ENCODE measurements around the gene ADAM23. TPM values are rescaled to one million over a fixed set of nuclear protein-coding genes. Genes with fewer than 3 reads are reported as not detected.
A peak's percentile ranks its signal among the peaks of the same experiment; 100 is the strongest.

Gene ADAM23
- total RNA-seq, 1 experiment from 2014 or later = 6.1 TPM

- no TSS peak for BruUV-seq (replicated peaks)
- H3K4me3 Mint-ChIP-seq (ENCODE audit: low read depth, unreplicated experiment) = no peak overlapping the region
- intact Hi-C loops (cut with micrococcal nuclease; ENCODE audit: unreplicated experiment) = no loop called here
- H3K9me3 Mint-ChIP-seq (ENCODE audit: low read depth, unreplicated experiment) = no peaks in the 10 kb centered on the region
- DNase-seq = peak; percentile 41
- CTCF ChIA-PET = interaction anchor here (1.1 kb wide), 1 partner anchor 98 kb away, joined by 3 read pairs; no protein-coding TSS in a partner anchor
- no peak overlapping the region for H3K27ac Mint-ChIP-seq (ENCODE audit: unreplicated experiment)
- no peaks in the 10 kb centered on the region for H3K36me3 Mint-ChIP-seq (ENCODE audit: insufficient read depth, unreplicated experiment)
- H3K27me3 Mint-ChIP-seq (ENCODE audit: unreplicated experiment) = no peaks in the 10 kb centered on the region
- no peak for TF ChIP-seq CTCF (IDR thresholded peaks at IDR 0.05; ENCODE audit: unreplicated experiment)
- H3K4me1 Mint-ChIP-seq (ENCODE audit: low read depth, unreplicated experiment) = peaks cover 20% of the 10 kb centered on the region
These were observed 171.5 kb downstream of the ADAM23 start for GRCh38 chr2:206614811-206615210.

- Mint-ChIP-seq H3K36me3 (ENCODE audit: insufficient read depth, unreplicated experiment) (no peaks in the 10 kb centered on the region), H3K27me3 (ENCODE audit: unreplicated experiment) (no peaks in the 10 kb centered on the region), H3K4me1 (ENCODE audit: low read depth, unreplicated experiment) (peaks cover 20% of the 10 kb centered on the region), H3K9me3 (ENCODE audit: low read depth, unreplicated experiment) (no peaks in the 10 kb centered on the region), H3K4me3 (ENCODE audit: low read depth, unreplicated experiment) (no peak overlapping the region), H3K27ac (ENCODE audit: unreplicated experiment) (no peak overlapping the region)
- no peak for DNase-seq
- BruUV-seq (replicated peaks) = no TSS peak
- CTCF ChIA-PET = interaction anchor here (1.1 kb wide), 1 partner anchor 98 kb away, joined by 3 read pairs; no protein-coding TSS in a partner anchor
- intact Hi-C loops (cut with micrococcal nuclease; ENCODE audit: unreplicated experiment) = no loop called here
- TF ChIP-seq CTCF (IDR thresholded peaks at IDR 0.05; ENCODE audit: unreplicated experiment) = no peak
These were observed 172.2 kb downstream of the ADAM23 start for GRCh38 chr2:206615417-206616089.

- intact Hi-C loops (cut with micrococcal nuclease; ENCODE audit: unreplicated experiment) = no loop called here
- CTCF ChIA-PET = no interaction called here
- Mint-ChIP-seq H3K27ac (ENCODE audit: unreplicated experiment) (no peak overlapping the region), H3K4me1 (ENCODE audit: low read depth, unreplicated experiment) (peaks cover 20% of the 10 kb centered on the region), H3K9me3 (ENCODE audit: low read depth, unreplicated experiment) (no peaks in the 10 kb centered on the region), H3K27me3 (ENCODE audit: unreplicated experiment) (no peaks in the 10 kb centered on the region), H3K4me3 (ENCODE audit: low read depth, unreplicated experiment) (no peak overlapping the region), H3K36me3 (ENCODE audit: insufficient read depth, unreplicated experiment) (no peaks in the 10 kb centered on the region)
- DNase-seq = peak; percentile 2
- no peak for TF ChIP-seq CTCF (IDR thresholded peaks at IDR 0.05; ENCODE audit: unreplicated experiment)
- BruUV-seq (replicated peaks) = no TSS peak
These were observed 172.8 kb downstream of the ADAM23 start for GRCh38 chr2:206616151-206616550.

GRCh38 chr2:206619011-206619410 lies 175.7 kb downstream of the ADAM23 start:
- Mint-ChIP-seq H3K4me3 (ENCODE audit: low read depth, unreplicated experiment) (no peak overlapping the region), H3K9me3 (ENCODE audit: low read depth, unreplicated experiment) (no peaks in the 10 kb centered on the region), H3K4me1 (ENCODE audit: low read depth, unreplicated experiment) (peaks cover 20% of the 10 kb centered on the region), H3K27ac (ENCODE audit: unreplicated experiment) (no peak overlapping the region), H3K27me3 (ENCODE audit: unreplicated experiment) (no peaks in the 10 kb centered on the region), H3K36me3 (ENCODE audit: insufficient read depth, unreplicated experiment) (no peaks in the 10 kb centered on the region)
- no TSS peak for BruUV-seq (replicated peaks)
- TF ChIP-seq CTCF (IDR thresholded peaks at IDR 0.05; ENCODE audit: unreplicated experiment) = no peak
- CTCF ChIA-PET = no interaction called here
- intact Hi-C loops (cut with micrococcal nuclease; ENCODE audit: unreplicated experiment) = no loop called here
- DNase-seq = no peak

Measured in Calu3 (cell line).